NT2/D1 (cell line): ENCODE measurements around the gene DYRK1A.
"Not testable (repeated sequence)": the region's sequence is repeated elsewhere in the genome, so short reads cannot be mapped to it uniquely, and the experiment has no call there.

Experiments
- SUZ12 ChIP-seq: IDR thresholded peaks from 2 replicates; pipeline ENCODE4 v1.6.1; 2011; ENCODE audit not compliant: insufficient read length, insufficient read depth; ENCODE audit errors: extremely low read depth
- YY1 ChIP-seq: IDR thresholded peaks from 2 replicates; pipeline ENCODE4 v1.6.1; 2011; ENCODE audit not compliant: insufficient read length, insufficient read depth

DNA sequence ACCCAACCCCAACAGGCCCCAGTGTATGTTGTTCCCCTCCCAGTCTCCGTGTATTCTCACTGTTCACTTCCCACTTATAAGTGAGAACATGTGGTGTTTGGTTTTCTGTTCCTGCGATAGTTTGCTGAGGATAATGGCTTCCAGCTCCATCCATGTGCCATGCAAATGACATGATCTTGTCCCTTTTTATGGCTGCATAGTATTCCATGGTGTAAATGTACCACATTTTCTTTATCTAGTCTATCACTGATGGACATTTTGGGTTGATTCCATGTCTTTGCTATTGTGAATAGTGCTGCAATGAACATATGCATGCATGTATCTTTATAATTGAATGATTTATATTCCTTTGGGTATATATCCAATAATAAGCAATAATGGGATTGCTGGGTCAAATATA lies 174.6 kb downstream of the DYRK1A start:
- not testable (repeated sequence) for TF ChIP-seq SUZ12, YY1
